Activated naive CD4-positive, alpha-beta T cell treated with anti-CD3 and anti-CD28 coated beads, Interleukin-2, amount 50 U/mL, for 24 hours (primary cell): ENCODE measurements around the gene CDC20B.

ENCODE experiments used
- H3K27ac Mint-ChIP-seq: one replicate; pipeline ENCODE4 v1.8.0; 2021; ENCODE audit warnings: mild to moderate bottlenecking, mixed read lengths
- H3K27me3 Mint-ChIP-seq: one replicate; pipeline ENCODE4 v1.8.0; 2021; ENCODE audit warnings: mixed read lengths
- H3K36me3 Mint-ChIP-seq: one replicate; pipeline ENCODE4 v1.8.0; 2021; ENCODE audit warnings: mixed read lengths
- H3K4me1 Mint-ChIP-seq: one replicate; pipeline ENCODE4 v1.8.0; 2021; ENCODE audit warnings: mixed read lengths
- H3K4me3 Mint-ChIP-seq: one replicate; pipeline ENCODE4 v1.8.0; 2021; ENCODE audit warnings: mild to moderate bottlenecking, mixed read lengths
- H3K9me3 Mint-ChIP-seq: one replicate; pipeline ENCODE4 v1.8.0; 2021; ENCODE audit warnings: mixed read lengths

The CDC20B gene

GRCh38 chr5:55175781-55176175, 2.8 kb upstream of the CDC20B start:
- H3K27ac Mint-ChIP-seq = no peak overlapping the region
- peaks cover 6% of the 10 kb centered on the region for H3K9me3 Mint-ChIP-seq
- no peaks in the 10 kb centered on the region for H3K36me3 Mint-ChIP-seq
- H3K27me3 Mint-ChIP-seq = peaks cover 59% of the 10 kb centered on the region
- H3K4me3 Mint-ChIP-seq = peak overlapping the region; percentile 56
- H3K4me1 Mint-ChIP-seq = peaks cover 46% of the 10 kb centered on the region

GRCh38 chr5:55173687-55174230, 782 bp upstream of the CDC20B start:
- H3K9me3 Mint-ChIP-seq = peaks cover 6% of the 10 kb centered on the region
- peaks cover 46% of the 10 kb centered on the region for H3K4me1 Mint-ChIP-seq
- H3K36me3 Mint-ChIP-seq = no peaks in the 10 kb centered on the region
- peak overlapping the region; percentile 61 for H3K27ac Mint-ChIP-seq
- H3K27me3 Mint-ChIP-seq = peaks cover 56% of the 10 kb centered on the region
- H3K4me3 Mint-ChIP-seq = peak overlapping the region; percentile 87

- Mint-ChIP-seq H3K27me3 (peaks cover 56% of the 10 kb centered on the region), H3K9me3 (no peaks in the 10 kb centered on the region), H3K4me3 (peak overlapping the region; percentile 92), H3K4me1 (peaks cover 46% of the 10 kb centered on the region), H3K36me3 (no peaks in the 10 kb centered on the region), H3K27ac (peak overlapping the region; percentile 70)
These were observed 702 bp downstream of the CDC20B start for GRCh38 chr5:55172051-55172899.

- H3K4me1 Mint-ChIP-seq = peaks cover 40% of the 10 kb centered on the region
- H3K36me3 Mint-ChIP-seq = no peaks in the 10 kb centered on the region
- H3K27me3 Mint-ChIP-seq = peaks cover 53% of the 10 kb centered on the region
- peak overlapping the region; percentile 2 for H3K27ac Mint-ChIP-seq
- H3K4me3 Mint-ChIP-seq = no peak overlapping the region
- H3K9me3 Mint-ChIP-seq = no peaks in the 10 kb centered on the region
These were observed 1.5 kb downstream of the CDC20B start for GRCh38 chr5:55171471-55171870.

GRCh38 chr5:55162666-55163065, 10.3 kb downstream of the CDC20B start:
- H3K4me1 Mint-ChIP-seq = no peaks in the 10 kb centered on the region
- H3K27me3 Mint-ChIP-seq = peaks cover 27% of the 10 kb centered on the region

GRCh38 chr5:55160493-55161209, 12.3 kb downstream of the CDC20B start:
- H3K27me3 Mint-ChIP-seq = peaks cover 23% of the 10 kb centered on the region
- no peaks in the 10 kb centered on the region for H3K9me3 Mint-ChIP-seq
- H3K36me3 Mint-ChIP-seq = no peaks in the 10 kb centered on the region
- no peak overlapping the region for H3K4me3 Mint-ChIP-seq
- H3K4me1 Mint-ChIP-seq = no peaks in the 10 kb centered on the region
- H3K27ac Mint-ChIP-seq = no peak overlapping the region

More at GRCh38 chr5:55162666-55163065, 10.3 kb downstream of the CDC20B start:
- Mint-ChIP-seq H3K9me3 (no peaks in the 10 kb centered on the region), H3K36me3 (no peaks in the 10 kb centered on the region), H3K4me3 (no peak overlapping the region), H3K27ac (no peak overlapping the region)

GRCh38 chr5:55159763-55160492, 13.0 kb downstream of the CDC20B start, which contains the start of gene GPX8:
GPX8 (plus strand) TSS chr5:55160171; CDS start chr5:55160193, 22 bp downstream.
- peaks cover 20% of the 10 kb centered on the region for H3K27me3 Mint-ChIP-seq
- H3K4me3 Mint-ChIP-seq = no peak within 1 kb of the TSS
- no peaks in the 10 kb centered on the region for H3K4me1 Mint-ChIP-seq
- H3K9me3 Mint-ChIP-seq = no peaks in the 10 kb centered on the region
- H3K27ac Mint-ChIP-seq = no peak within 1 kb of the TSS
- no peaks in the 10 kb centered on the region for H3K36me3 Mint-ChIP-seq

- no peak overlapping the region for H3K4me3 Mint-ChIP-seq
- H3K4me1 Mint-ChIP-seq = no peaks in the 10 kb centered on the region
- peaks cover 17% of the 10 kb centered on the region for H3K27me3 Mint-ChIP-seq
- H3K27ac Mint-ChIP-seq = no peak overlapping the region
- H3K9me3 Mint-ChIP-seq = no peaks in the 10 kb centered on the region
- H3K36me3 Mint-ChIP-seq = no peaks in the 10 kb centered on the region
These were observed 18.1 kb downstream of the CDC20B start for GRCh38 chr5:55154873-55155272.

- Mint-ChIP-seq H3K4me1 (no peaks in the 10 kb centered on the region), H3K9me3 (no peaks in the 10 kb centered on the region), H3K4me3 (no peak overlapping the region), H3K36me3 (no peaks in the 10 kb centered on the region), H3K27me3 (peaks cover 12% of the 10 kb centered on the region), H3K27ac (no peak overlapping the region)
These were observed 20.8 kb downstream of the CDC20B start for GRCh38 chr5:55151923-55152842.

GRCh38 chr5:55149308-55149795, 23.6 kb downstream of the CDC20B start:
- peaks cover 9% of the 10 kb centered on the region for H3K4me1 Mint-ChIP-seq
- H3K36me3 Mint-ChIP-seq = no peaks in the 10 kb centered on the region
- no peak overlapping the region for H3K4me3 Mint-ChIP-seq
- H3K27me3 Mint-ChIP-seq = peaks cover 5% of the 10 kb centered on the region
- H3K27ac Mint-ChIP-seq = no peak overlapping the region
- H3K9me3 Mint-ChIP-seq = no peaks in the 10 kb centered on the region

- Mint-ChIP-seq H3K4me1 (peaks cover 20% of the 10 kb centered on the region), H3K27me3 (no peaks in the 10 kb centered on the region), H3K27ac (no peak overlapping the region), H3K9me3 (no peaks in the 10 kb centered on the region), H3K4me3 (no peak overlapping the region), H3K36me3 (no peaks in the 10 kb centered on the region)
These were observed 26.3 kb downstream of the CDC20B start for GRCh38 chr5:55146543-55147151.

- peaks cover 25% of the 10 kb centered on the region for H3K4me1 Mint-ChIP-seq
- H3K9me3 Mint-ChIP-seq = no peaks in the 10 kb centered on the region
- H3K27me3 Mint-ChIP-seq = no peaks in the 10 kb centered on the region
- no peak overlapping the region for H3K4me3 Mint-ChIP-seq
- H3K36me3 Mint-ChIP-seq = no peaks in the 10 kb centered on the region
- H3K27ac Mint-ChIP-seq = no peak overlapping the region
These were observed 26.9 kb downstream of the CDC20B start for GRCh38 chr5:55146080-55146479.

- no peak overlapping the region for H3K4me3 Mint-ChIP-seq
- no peaks in the 10 kb centered on the region for H3K9me3 Mint-ChIP-seq
- H3K36me3 Mint-ChIP-seq = no peaks in the 10 kb centered on the region
- H3K27me3 Mint-ChIP-seq = no peaks in the 10 kb centered on the region
- H3K4me1 Mint-ChIP-seq = peaks cover 26% of the 10 kb centered on the region
- no peak overlapping the region for H3K27ac Mint-ChIP-seq
These were observed 29.4 kb downstream of the CDC20B start for GRCh38 chr5:55143624-55144023.
